ENCODE results near the gene BMPR2. TPM values are rescaled to one million over a fixed set of nuclear protein-coding genes. Genes with fewer than 3 reads are reported as not detected.

BMPR2 gene
- total and polyA plus RNA-seq, 2 of the 4 experiments (the other 2 are of a cell fraction) = 17.0 to 30.1 TPM

- no peak overlapping the region for H3K56ac ChIP-seq (ENCODE audit: extremely low read depth, insufficient read depth, low read length)
- no peak overlapping the region for H2AK9ac ChIP-seq (replicated peaks; ENCODE audit: low read depth, low read length, poor library complexity)
- dilution Hi-C loops (cut with HindIII; ENCODE audit: low sequenced_read_pairs, unreplicated experiment) (no loop called here), intact Hi-C loops (cut with micrococcal nuclease) (no loop called here), in situ Hi-C loops (cut with MboI; ENCODE audit: low sequenced_read_pairs) (no loop called here)
- H3K79me1 ChIP-seq (ENCODE audit: low read depth in 1 of 2, low read length in 2 of 2) = peaks cover 4 to 25% of the 10 kb centered on the region in 2 experiments
- CTCF ChIA-PET = interaction anchor here (0.6 kb wide), 2 partner anchors 201 to 288 kb away, joined by 4 to 5 read pairs; no protein-coding TSS in a partner anchor
- H2BK15ac ChIP-seq (ENCODE audit: low read depth, low read length) = no peak overlapping the region
- no peak overlapping the region for H3K4ac ChIP-seq (ENCODE audit: low read depth, low read length)
- BruUV-seq (replicated peaks) = no TSS peak
- no peak overlapping the region for H3K4me2 ChIP-seq (ENCODE audit: low read depth, low read length)
- H3K27ac ChIP-seq (ENCODE audit: insufficient read depth, low read length) = no peak overlapping the region
- H2BK120ac ChIP-seq (ENCODE audit: low read depth, low read length) = no peak overlapping the region
- no peak overlapping the region for H3K14ac ChIP-seq (replicated peaks; ENCODE audit: low read depth, low read length)
- no peak overlapping the region for H2BK20ac ChIP-seq (ENCODE audit: low read depth, low read length)
- no peak overlapping the region for H3K18ac ChIP-seq (ENCODE audit: low read depth, low read length)
- H4K5ac ChIP-seq (ENCODE audit: low read depth, low read length) = no peak overlapping the region
- ATAC-seq (ENCODE audit: low read depth) (no peak), DNase-seq (no peak)
- H4K20me1 ChIP-seq (ENCODE audit: insufficient read depth, low read length) = no peaks in the 10 kb centered on the region
- H3K36me3 ChIP-seq (ENCODE audit: control insufficient read depth, insufficient read depth, low read length) = peaks cover 21% of the 10 kb centered on the region
- H4K91ac ChIP-seq (ENCODE audit: insufficient read depth, low read depth, low read length) = no peak overlapping the region
- peaks cover 7% of the 10 kb centered on the region for H3K9me1 ChIP-seq (ENCODE audit: insufficient read depth, low read length)
- no peak overlapping the region for H2AFZ ChIP-seq (replicated peaks; ENCODE audit: low read length, poor library complexity)
- no CpG with 5 or more reads among the region's 1 CpG for WGBS, 2 experiments (ENCODE audit: extremely low coverage in 2 of 2, insufficient read length in 1 of 2)
- POLR2A ChIA-PET (ENCODE audit: unreplicated experiment) = no interaction called here
- H3K4me3 ChIP-seq (ENCODE audit: insufficient read depth, low read depth, low read length) = no peak overlapping the region
- no peak overlapping the region for H4K8ac ChIP-seq (ENCODE audit: low read depth in 2 of 2, low read length in 2 of 2)
- H3K9me3 ChIP-seq (ENCODE audit: control insufficient read depth, insufficient read depth, low read length) = no peaks in the 10 kb centered on the region
- no peak overlapping the region for H3K9ac ChIP-seq (ENCODE audit: low read depth, low read length)
- H3K4me1 ChIP-seq (ENCODE audit: control insufficient read depth, insufficient read depth, low read length) = peaks cover 2% of the 10 kb centered on the region
- TF ChIP-seq MAZ (IDR thresholded peaks at IDR 0.05; ENCODE audit: borderline replicate concordance, low read depth, low read length) = no peak
- no peak overlapping the region for H2AK5ac ChIP-seq (ENCODE audit: low read depth, low read length)
- no peaks in the 10 kb centered on the region for H3K27me3 ChIP-seq (ENCODE audit: control insufficient read depth, insufficient read depth, low read length)
- no peak overlapping the region for H3K23ac ChIP-seq (ENCODE audit: low read depth, low read length)
- no peak overlapping the region for H2BK5ac ChIP-seq (ENCODE audit: low read depth, low read length, poor library complexity, severe bottlenecking)
These were observed 184.1 kb downstream of the BMPR2 start for GRCh38 chr2:202560200-202560599.
